Activated T-helper 17 cell treated with anti-CD3 and anti-CD28 coated beads, Interleukin-2, amount 50 U/mL, for 72 hours (primary cell): ENCODE measurements around the gene PTPRJ. TPM values are rescaled to one million over a fixed set of nuclear protein-coding genes. Genes with fewer than 3 reads are reported as not detected.
"Not testable (repeated sequence)": the region's sequence is repeated elsewhere in the genome, so short reads cannot be mapped to it uniquely, and the experiment has no call there.

Experiments used
- ATAC-seq: fragments of 150-1000 bp; cut with Tn5 transposase; replicated peaks from 2 replicates; pipeline ENCODE4 v1.10.0; 2021; ENCODE audit warnings: mild to moderate bottlenecking, moderate library complexity
- H3K27ac Mint-ChIP-seq: one replicate; pipeline ENCODE4 v1.8.0; 2022; ENCODE audit warnings: mixed read lengths
- H3K27me3 Mint-ChIP-seq: one replicate; pipeline ENCODE4 v1.8.0; 2022; ENCODE audit warnings: mixed read lengths
- H3K36me3 Mint-ChIP-seq: one replicate; pipeline ENCODE4 v1.8.0; 2022; ENCODE audit warnings: low read depth, mild to moderate bottlenecking, mixed read lengths
- H3K4me1 Mint-ChIP-seq: one replicate; pipeline ENCODE4 v1.8.0; 2022; ENCODE audit warnings: mixed read lengths
- H3K4me3 Mint-ChIP-seq: one replicate; pipeline ENCODE4 v1.8.0; 2022; ENCODE audit warnings: mild to moderate bottlenecking, mixed read lengths
- H3K9me3 Mint-ChIP-seq: one replicate; pipeline ENCODE4 v1.8.0; 2022; ENCODE audit warnings: mixed read lengths
- total RNA-seq, 2 donors: library from RNA; stranded (reverse); gene quantifications; one replicate each; pipeline ENCODE4 v1.2.3, GENCODE V29; 2022

The PTPRJ gene
- total RNA-seq, 2 donors from 2014 or later = 36.1 to 52.8 TPM

- not testable (repeated sequence) for H3K4me3 Mint-ChIP-seq, ATAC-seq, H3K36me3 Mint-ChIP-seq, H3K9me3 Mint-ChIP-seq, H3K27me3 Mint-ChIP-seq, H3K27ac Mint-ChIP-seq
- H3K4me1 Mint-ChIP-seq = peaks cover 19% of the 10 kb centered on the region
Observed at GRCh38 chr11:47951504-47951903, 28.9 kb upstream of the PTPRJ start.

DNA sequence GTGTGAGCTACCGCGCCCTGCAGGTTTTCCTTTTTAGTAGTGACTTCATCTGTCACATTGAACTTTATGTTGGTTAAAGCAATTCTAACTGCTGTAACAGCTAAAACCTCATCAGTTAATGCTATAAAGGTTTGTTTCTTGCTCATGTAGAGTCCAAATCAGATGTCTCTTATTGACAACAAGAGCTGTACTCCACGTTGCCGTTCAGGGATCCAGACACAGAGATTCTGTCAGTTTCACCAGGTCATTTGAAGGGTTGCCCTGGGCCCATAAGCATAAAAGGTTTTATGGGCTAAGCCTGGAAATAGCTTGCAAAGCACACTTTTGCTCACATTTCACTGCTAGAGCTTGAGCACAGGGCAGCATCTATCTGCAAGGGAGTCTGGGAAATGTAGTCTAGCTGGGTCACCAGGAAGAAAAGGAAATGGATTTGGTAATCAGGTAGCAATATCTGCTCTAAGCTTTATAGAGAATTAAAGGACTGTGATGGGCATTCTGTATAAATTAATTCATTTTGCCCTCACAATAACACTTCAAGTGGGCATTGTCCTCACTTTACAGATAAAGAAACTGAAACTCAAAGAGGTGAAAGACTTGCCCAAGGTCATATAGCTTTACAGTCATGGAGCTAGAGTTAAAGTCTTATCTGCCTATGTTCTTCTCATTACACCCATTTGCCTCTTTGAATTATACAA, 25.2 kb upstream of the PTPRJ start:
- Mint-ChIP-seq H3K27me3 (no peaks in the 10 kb centered on the region), H3K4me3 (no peak overlapping the region), H3K27ac (no peak overlapping the region), H3K36me3 (no peaks in the 10 kb centered on the region), H3K9me3 (no peaks in the 10 kb centered on the region), H3K4me1 (peaks cover 11% of the 10 kb centered on the region)
- ATAC-seq = no peak

GRCh38 chr11:47960015-47960414, 20.3 kb upstream of the PTPRJ start:
- H3K27me3 Mint-ChIP-seq = no peaks in the 10 kb centered on the region
- no peaks in the 10 kb centered on the region for H3K9me3 Mint-ChIP-seq
- H3K36me3 Mint-ChIP-seq = no peaks in the 10 kb centered on the region
- H3K4me3 Mint-ChIP-seq = no peak overlapping the region
- H3K4me1 Mint-ChIP-seq = peaks cover 7% of the 10 kb centered on the region
- no peak for ATAC-seq
- no peak overlapping the region for H3K27ac Mint-ChIP-seq

DNA sequence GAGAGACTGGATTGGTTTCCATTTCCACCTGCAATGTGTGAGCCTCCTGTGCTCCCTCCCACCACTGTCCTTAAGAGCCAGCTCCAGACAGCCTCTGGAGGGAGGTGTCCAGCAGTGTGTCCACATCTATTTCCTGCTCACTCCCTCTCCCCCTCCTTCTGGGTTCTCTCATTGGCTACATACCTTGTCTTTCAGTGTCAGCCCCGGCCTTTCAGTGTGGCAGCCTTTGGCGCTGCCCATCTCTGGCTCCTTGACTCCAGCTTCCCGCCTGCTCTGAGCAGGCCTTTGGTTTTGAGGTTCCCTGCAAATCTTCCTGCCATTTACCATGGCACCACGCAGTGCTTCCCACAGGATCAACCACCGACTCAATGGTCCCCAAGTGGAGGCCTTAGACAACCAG, 19.0 kb upstream of the PTPRJ start:
- Mint-ChIP-seq H3K27ac (no peak overlapping the region), H3K36me3 (no peaks in the 10 kb centered on the region), H3K4me3 (no peak overlapping the region), H3K4me1 (no peaks in the 10 kb centered on the region), H3K9me3 (no peaks in the 10 kb centered on the region), H3K27me3 (no peaks in the 10 kb centered on the region)
- ATAC-seq = no peak

DNA sequence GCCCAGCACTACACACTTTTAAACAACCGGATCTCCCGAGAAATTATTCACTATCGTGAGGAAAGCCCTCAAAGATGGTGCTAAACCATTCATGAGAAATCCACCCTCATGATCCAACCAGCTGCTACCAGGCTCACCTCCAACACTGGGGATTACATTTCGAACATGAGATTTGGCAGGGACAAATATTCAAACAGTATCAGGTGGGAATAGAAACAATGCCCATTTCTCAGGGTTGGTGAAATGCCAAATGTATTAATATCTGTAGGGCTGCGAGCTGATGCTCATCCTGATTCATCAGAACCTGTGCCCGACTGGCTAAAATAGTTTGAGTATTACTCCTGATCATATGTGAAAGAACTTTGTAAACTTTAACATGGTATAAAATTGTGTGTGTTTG, 15.8 kb upstream of the PTPRJ start:
- Mint-ChIP-seq H3K36me3 (no peaks in the 10 kb centered on the region), H3K4me3 (no peak overlapping the region), H3K9me3 (no peaks in the 10 kb centered on the region), H3K27me3 (no peaks in the 10 kb centered on the region), H3K27ac (no peak overlapping the region), H3K4me1 (no peaks in the 10 kb centered on the region)
- no peak for ATAC-seq

DNA sequence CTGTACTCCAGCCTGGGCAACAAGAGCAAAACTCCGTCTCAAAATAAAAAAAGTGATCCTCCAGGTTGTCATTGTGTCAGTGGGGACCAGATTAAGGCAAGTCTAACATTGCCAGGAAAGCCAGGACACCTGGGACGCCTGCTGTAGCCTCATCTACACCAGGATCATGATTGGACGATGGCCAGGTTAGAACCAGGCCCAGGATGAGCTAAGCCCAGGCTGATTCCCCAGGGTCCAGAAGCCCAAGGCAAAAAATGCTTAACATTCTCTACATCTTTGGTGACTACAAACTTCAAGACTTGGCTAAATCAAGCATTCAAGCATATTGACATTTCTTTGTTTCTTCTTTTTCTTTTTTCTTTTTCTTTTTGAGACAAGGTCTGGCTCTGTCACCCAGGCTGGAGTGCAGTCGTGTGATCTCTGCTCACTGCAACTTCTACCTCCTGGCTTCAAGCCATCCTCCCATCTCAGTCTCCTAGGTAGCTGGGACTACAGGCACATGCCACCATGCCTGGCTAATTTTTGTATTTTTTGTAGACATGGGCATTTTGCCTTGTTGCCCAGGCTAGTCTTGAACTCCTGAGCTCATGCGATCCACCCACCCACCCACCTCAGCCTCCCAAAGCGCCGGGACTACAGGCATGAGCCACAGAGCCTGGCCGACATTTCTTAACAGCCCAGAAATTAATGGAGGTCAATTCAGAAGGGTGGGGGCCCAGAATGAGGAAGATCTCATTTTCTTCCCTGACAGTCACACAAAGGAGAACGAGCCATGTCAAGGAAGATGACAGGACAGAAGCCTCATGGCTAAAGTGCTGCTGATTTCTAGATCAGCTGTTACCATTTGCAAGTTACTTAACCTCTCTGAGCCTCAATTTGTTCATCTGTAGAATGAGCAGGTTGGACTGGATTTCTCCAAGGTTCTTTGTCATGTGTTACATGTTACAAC, 12.5 kb upstream of the PTPRJ start:
- no peaks in the 10 kb centered on the region for H3K9me3 Mint-ChIP-seq
- no peak overlapping the region for H3K27ac Mint-ChIP-seq

GRCh38 chr11:47969401-47969800, 11.0 kb upstream of the PTPRJ start:
- no peak for ATAC-seq
- Mint-ChIP-seq H3K9me3 (no peaks in the 10 kb centered on the region), H3K4me3 (no peak overlapping the region), H3K36me3 (no peaks in the 10 kb centered on the region), H3K27me3 (no peaks in the 10 kb centered on the region), H3K4me1 (peaks cover 3% of the 10 kb centered on the region), H3K27ac (no peak overlapping the region)

More for the DNA sequence above, 12.5 kb upstream of the PTPRJ start:
- H3K27me3 Mint-ChIP-seq = no peaks in the 10 kb centered on the region
- ATAC-seq = no peak
- H3K4me1 Mint-ChIP-seq = no peaks in the 10 kb centered on the region
- no peaks in the 10 kb centered on the region for H3K36me3 Mint-ChIP-seq
- no peak overlapping the region for H3K4me3 Mint-ChIP-seq

GRCh38 chr11:47971501-47971900, 8.9 kb upstream of the PTPRJ start:
- Mint-ChIP-seq H3K4me1 (peaks cover 3% of the 10 kb centered on the region), H3K36me3 (no peaks in the 10 kb centered on the region), H3K4me3 (no peak overlapping the region), H3K27ac (no peak overlapping the region), H3K27me3 (no peaks in the 10 kb centered on the region), H3K9me3 (no peaks in the 10 kb centered on the region)
- ATAC-seq = no peak

DNA sequence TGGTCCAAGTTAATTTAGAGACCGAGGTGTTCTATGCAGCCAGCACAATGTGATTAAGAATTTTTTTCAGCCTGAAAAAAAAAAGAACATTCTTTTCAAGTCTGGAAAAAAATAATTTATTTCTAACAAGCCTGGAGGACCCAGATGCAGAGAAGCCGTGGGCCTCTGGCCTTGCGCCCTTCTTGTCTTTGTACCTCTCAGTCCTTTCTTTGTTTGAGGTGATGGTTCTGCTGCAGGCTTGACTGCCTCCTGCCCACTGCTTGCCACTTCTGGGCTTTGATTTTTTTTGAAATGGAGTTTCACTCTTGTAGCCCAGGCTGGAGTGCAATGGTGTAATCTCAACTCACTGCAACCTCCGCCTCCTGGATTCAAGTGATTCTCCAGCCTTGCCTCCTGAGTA, 7.2 kb upstream of the PTPRJ start:
- ATAC-seq = no peak
- H3K4me1 Mint-ChIP-seq = peaks cover 3% of the 10 kb centered on the region
- H3K27ac Mint-ChIP-seq = no peak overlapping the region
- H3K27me3 Mint-ChIP-seq = no peaks in the 10 kb centered on the region
- no peaks in the 10 kb centered on the region for H3K36me3 Mint-ChIP-seq
- no peaks in the 10 kb centered on the region for H3K9me3 Mint-ChIP-seq
- H3K4me3 Mint-ChIP-seq = no peak overlapping the region

DNA sequence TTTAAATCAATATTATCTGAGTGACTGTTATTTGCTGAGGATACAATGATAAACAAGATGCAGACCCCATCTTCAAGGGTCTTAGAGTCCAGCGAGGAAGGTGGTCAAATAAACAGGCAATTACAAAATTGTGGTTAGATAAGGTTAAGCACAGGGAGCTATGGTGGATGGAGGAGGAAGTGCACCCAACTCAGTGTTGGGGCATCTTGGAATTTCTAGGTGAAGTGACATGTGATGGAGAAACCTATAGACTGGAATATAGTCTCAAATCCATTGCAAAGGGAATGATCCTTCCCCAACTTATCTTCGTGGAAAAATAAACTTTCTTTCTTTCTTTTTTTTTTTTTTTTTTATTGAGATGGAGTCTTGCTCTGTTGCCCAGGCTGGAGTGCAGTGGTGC, 3.4 kb upstream of the PTPRJ start:
- no peak overlapping the region for H3K27ac Mint-ChIP-seq

GRCh38 chr11:47977623-47978022, 2.7 kb upstream of the PTPRJ start:
- H3K36me3 Mint-ChIP-seq = peaks cover 11% of the 10 kb centered on the region
- no peak for ATAC-seq
- peaks cover 5% of the 10 kb centered on the region for H3K4me1 Mint-ChIP-seq
- no peak overlapping the region for H3K27ac Mint-ChIP-seq
- H3K27me3 Mint-ChIP-seq = no peaks in the 10 kb centered on the region
- H3K4me3 Mint-ChIP-seq = no peak overlapping the region
- H3K9me3 Mint-ChIP-seq = no peaks in the 10 kb centered on the region

More for the DNA sequence above, 3.4 kb upstream of the PTPRJ start:
- H3K4me3 Mint-ChIP-seq = no peak overlapping the region
- H3K9me3 Mint-ChIP-seq = no peaks in the 10 kb centered on the region
- H3K27me3 Mint-ChIP-seq = no peaks in the 10 kb centered on the region
- peaks cover 6% of the 10 kb centered on the region for H3K36me3 Mint-ChIP-seq
- ATAC-seq = no peak
- H3K4me1 Mint-ChIP-seq = peaks cover 3% of the 10 kb centered on the region

- peaks cover 17% of the 10 kb centered on the region for H3K4me1 Mint-ChIP-seq
- H3K27ac Mint-ChIP-seq = no peak overlapping the region
- no peaks in the 10 kb centered on the region for H3K9me3 Mint-ChIP-seq
- peaks cover 30% of the 10 kb centered on the region for H3K36me3 Mint-ChIP-seq
- peak overlapping the region; percentile 13 for H3K4me3 Mint-ChIP-seq
- no peaks in the 10 kb centered on the region for H3K27me3 Mint-ChIP-seq
- no peak for ATAC-seq
Observed at GRCh38 chr11:47979378-47980087, 826 bp upstream of the PTPRJ start.

DNA sequence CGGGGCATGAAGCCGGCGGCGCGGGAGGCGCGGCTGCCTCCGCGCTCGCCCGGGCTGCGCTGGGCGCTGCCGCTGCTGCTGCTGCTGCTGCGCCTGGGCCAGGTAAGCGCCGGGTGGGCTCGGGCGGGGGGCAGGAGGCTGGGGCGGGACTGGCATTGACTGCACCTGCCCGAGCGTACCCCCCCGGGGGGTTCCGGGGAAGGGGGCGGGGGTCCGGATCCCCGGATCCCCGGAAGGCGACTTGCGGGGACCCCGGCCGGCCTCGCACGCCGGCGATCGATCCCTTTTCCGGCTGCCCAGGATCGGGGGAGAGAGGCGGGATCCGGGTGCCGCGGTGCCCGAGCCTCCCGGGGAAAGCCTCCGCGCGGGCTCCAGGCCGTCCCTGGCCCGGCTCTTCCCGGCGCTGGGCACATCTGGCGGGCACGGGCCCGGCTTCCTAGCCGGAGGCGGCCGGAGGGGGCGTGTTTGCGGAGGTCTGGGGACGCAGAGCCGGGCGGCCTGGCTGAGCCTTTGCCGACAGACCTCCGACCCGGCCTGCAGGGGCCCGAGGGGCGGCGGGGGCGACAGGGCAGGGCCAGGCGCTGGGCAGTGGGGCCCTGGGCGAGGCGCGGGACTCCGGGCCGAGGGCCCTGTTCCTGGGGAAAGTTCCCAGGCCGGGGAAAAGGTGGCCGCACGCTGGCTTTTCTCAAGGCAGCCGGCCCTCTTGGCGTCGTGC, 705 bp downstream of the PTPRJ start:
- ATAC-seq = peak; percentile 57
- H3K9me3 Mint-ChIP-seq = no peaks in the 10 kb centered on the region
- H3K36me3 Mint-ChIP-seq = peaks cover 34% of the 10 kb centered on the region
- H3K27ac Mint-ChIP-seq = peak overlapping the region; percentile 95
- peak overlapping the region; percentile 91 for H3K4me3 Mint-ChIP-seq
- H3K4me1 Mint-ChIP-seq = peaks cover 19% of the 10 kb centered on the region
- no peaks in the 10 kb centered on the region for H3K27me3 Mint-ChIP-seq
